GM21619 (cell line): ENCODE results near the gene ISCU.
"Not testable (repeated sequence)": the region's sequence is repeated elsewhere in the genome, so short reads cannot be mapped to it uniquely, and the experiment has no call there.

ENCODE experiments used
- ATAC-seq: cut with Tn5 transposase; IDR thresholded peaks from one replicate; pipeline ENCODE4 v1.9.1; 2021; ENCODE audit not compliant: unreplicated experiment

The ISCU gene

GRCh38 chr12:108616359-108616758, 54.0 kb downstream of the ISCU start:
- no peak for ATAC-seq

- peak; percentile 69 for ATAC-seq
These were observed 54.8 kb downstream of the ISCU start for GRCh38 chr12:108616941-108617858.

GRCh38 chr12:108618079-108618952, 55.9 kb downstream of the ISCU start:
- ATAC-seq: peak; percentile 43

GRCh38 chr12:108618953-108619274, 56.5 kb downstream of the ISCU start:
- ATAC-seq: not testable (repeated sequence)
